IMR-90 (cell line): ENCODE data around the gene ZC3H8. TPM values are rescaled to one million over a fixed set of nuclear protein-coding genes. Genes with fewer than 3 reads are reported as not detected.
"Not testable (repeated sequence)": the region's sequence is repeated elsewhere in the genome, so short reads cannot be mapped to it uniquely, and the experiment has no call there.

Experiments
- ATAC-seq: fragments of 200-7000 bp; cut with Tn5 transposase; 2 replicates; pipeline ENCODE4 v1.9.1; 2020; ENCODE audit warnings: low read depth, mild to moderate bottlenecking, moderate library complexity
- BruUV-seq: library from RNA; stranded (reverse); fragments of 400-500 nt; replicated peaks from 2 replicates; lab custom pipeline; 2021; lab: Mats Ljungman, UMichigan
- CTCF ChIA-PET: fragments of 300-600 bp; formaldehyde crosslinking; extraction: SDS; loops from one replicate; lab custom pipeline; 2021; ENCODE audit warnings: antibody characterized with exemption; lab: Yijun Ruan, JAX
- POLR2A ChIA-PET: fragments of 300-600 bp; sonication (Branson Sonifier 250); formaldehyde crosslinking; loops from one replicate; lab custom pipeline; 2022; ENCODE audit warnings: antibody characterized with exemption; ENCODE audit not compliant: unreplicated experiment; lab: Charles Lee
- DNase-seq: peaks from one replicate; pipeline ENCODE4 v3.0.0; 2013
- H2AFZ ChIP-seq: replicated peaks from 2 replicates; pipeline ENCODE3; 2013; ENCODE audit warnings: low read length, mild to moderate bottlenecking; ENCODE audit not compliant: poor library complexity
- H2AK5ac ChIP-seq: 2 replicates; pipeline ENCODE4 v1.6.1; 2013; ENCODE audit warnings: low read depth, low read length, inconsistent platforms
- H2AK9ac ChIP-seq: replicated peaks from 2 replicates; pipeline ENCODE3; 2013; ENCODE audit warnings: mild to moderate bottlenecking, low read depth, low read length, moderate library complexity; ENCODE audit not compliant: poor library complexity
- H2BK120ac ChIP-seq: 2 replicates; pipeline ENCODE4 v1.6.1; 2013; ENCODE audit warnings: low read depth, low read length, inconsistent platforms
- H2BK15ac ChIP-seq: 3 replicates; pipeline ENCODE4 v1.6.1; 2013; ENCODE audit warnings: low read depth, low read length, inconsistent platforms
- H2BK20ac ChIP-seq: 2 replicates; pipeline ENCODE4 v1.6.1; 2013; ENCODE audit warnings: low read depth, mild to moderate bottlenecking, inconsistent platforms, low read length, moderate library complexity
- H2BK5ac ChIP-seq: 2 replicates; pipeline ENCODE4 v1.6.1; 2013; ENCODE audit warnings: mild to moderate bottlenecking, low read depth, low read length, inconsistent platforms; ENCODE audit not compliant: poor library complexity, severe bottlenecking
- H3K14ac ChIP-seq: replicated peaks from 2 replicates; pipeline ENCODE4 v1.6.1; 2013; ENCODE audit warnings: low read depth, low read length, inconsistent platforms
- H3K18ac ChIP-seq: 2 replicates; pipeline ENCODE4 v1.6.1; 2013; ENCODE audit warnings: low read depth, low read length, control low read depth
- H3K23ac ChIP-seq: 2 replicates; pipeline ENCODE4 v1.6.1; 2013; ENCODE audit warnings: low read depth, low read length, inconsistent platforms
- H3K27ac ChIP-seq: 2 replicates; pipeline ENCODE4 v1.5.1; 2013; ENCODE audit warnings: mild to moderate bottlenecking, control low read depth, low read length; ENCODE audit not compliant: insufficient read depth
- H3K27me3 ChIP-seq: 2 replicates; pipeline ENCODE4 v1.6.1; 2013; ENCODE audit warnings: low read length; ENCODE audit not compliant: control insufficient read depth, insufficient read depth
- H3K36me3 ChIP-seq: 2 replicates; pipeline ENCODE4 v1.6.1; 2013; ENCODE audit warnings: low read length, mixed read lengths; ENCODE audit not compliant: control insufficient read depth, insufficient read depth
- H3K4ac ChIP-seq: 2 replicates; pipeline ENCODE4 v1.6.1; 2013; ENCODE audit warnings: low read depth, low read length, inconsistent platforms
- H3K4me1 ChIP-seq: 2 replicates; pipeline ENCODE4 v1.6.1; 2013; ENCODE audit warnings: low read length, mixed read lengths; ENCODE audit not compliant: control insufficient read depth, insufficient read depth
- H3K4me2 ChIP-seq: 2 replicates; pipeline ENCODE4 v1.6.1; 2013; ENCODE audit warnings: low read depth, mild to moderate bottlenecking, control low read depth, low read length, moderate library complexity
- H3K4me3 ChIP-seq: 2 replicates; pipeline ENCODE4 v1.5.1; 2013; ENCODE audit warnings: low read depth, mild to moderate bottlenecking, control low read depth, low read length, moderate library complexity; ENCODE audit not compliant: insufficient read depth
- H3K56ac ChIP-seq: 2 replicates; pipeline ENCODE4 v1.6.1; 2013; ENCODE audit warnings: low read length, inconsistent platforms; ENCODE audit not compliant: insufficient read depth; ENCODE audit errors: extremely low read depth
- H3K79me1 ChIP-seq, 2 experiments: 2 replicates each; pipeline ENCODE4 v1.6.1; 2013; ENCODE audit warnings: low read length in 2 of 2, inconsistent platforms in 1 of 2, low read depth in 1 of 2
- H3K9ac ChIP-seq: 2 replicates; pipeline ENCODE4 v1.6.1; 2013; ENCODE audit warnings: low read depth, low read length, control low read depth
- H3K9me1 ChIP-seq: 2 replicates; pipeline ENCODE4 v1.6.1; 2013; ENCODE audit warnings: low read length, inconsistent platforms; ENCODE audit not compliant: insufficient read depth
- H3K9me3 ChIP-seq: 2 replicates; pipeline ENCODE4 v1.6.1; 2013; ENCODE audit warnings: low read length; ENCODE audit not compliant: control insufficient read depth, insufficient read depth
- H4K20me1 ChIP-seq: 2 replicates; pipeline ENCODE4 v1.6.1; 2013; ENCODE audit warnings: low read length, inconsistent platforms; ENCODE audit not compliant: insufficient read depth
- H4K5ac ChIP-seq: 2 replicates; pipeline ENCODE4 v1.6.1; 2013; ENCODE audit warnings: mild to moderate bottlenecking, low read depth, low read length, control low read depth
- H4K8ac ChIP-seq, 2 experiments: 2 replicates each; pipeline ENCODE4 v1.6.1; 2013; ENCODE audit warnings: low read depth in 2 of 2, low read length in 2 of 2, control low read depth in 1 of 2, inconsistent platforms in 1 of 2
- H4K91ac ChIP-seq: 2 replicates; pipeline ENCODE4 v1.6.1; 2013; ENCODE audit warnings: low read depth, low read length, inconsistent platforms; ENCODE audit not compliant: insufficient read depth
- BHLHE40 ChIP-seq: fragments of 150-350 bp; IDR thresholded peaks from 2 replicates; pipeline ENCODE4 v1.6.1; 2016; ENCODE audit warnings: mild to moderate bottlenecking, low read depth, low read length
- CTCF ChIP-seq: conservative IDR thresholded peaks from 2 replicates; pipeline ENCODE4 v1.5.1; 2012; ENCODE audit warnings: mild to moderate bottlenecking, low read depth, low read length, improper control_type of control experiment
- MXI1 ChIP-seq: IDR thresholded peaks from 2 replicates; pipeline ENCODE4 v1.6.1; 2012; ENCODE audit warnings: low read depth, mild to moderate bottlenecking, low read length, moderate library complexity, borderline replicate concordance
- RCOR1 ChIP-seq: IDR thresholded peaks from 2 replicates; pipeline ENCODE4 v1.6.1; 2012; ENCODE audit warnings: mild to moderate bottlenecking, low read length, improper control_type of control experiment; ENCODE audit not compliant: insufficient replicate concordance
- SMC3 ChIP-seq: fragments of 150-350 bp; IDR thresholded peaks from 2 replicates; pipeline ENCODE4 v1.6.1; 2016; ENCODE audit warnings: low read depth, mild to moderate bottlenecking, antibody characterized with exemption, low read length, moderate library complexity
- WGBS, 2 experiments: methylation state at CpG; one replicate each; pipeline versions ENCODE4 v1.1.5 to v1.1.7; 2013; ENCODE audit warnings: missing lambda C conversion rate in 2 of 2; ENCODE audit not compliant: insufficient read length in 1 of 2; ENCODE audit errors: extremely low coverage in 2 of 2; 5-methylcytosine and 5-hydroxymethylcytosine counted together
- dilution Hi-C: fragments of 300-500 bp; cut with HindIII; formaldehyde crosslinking; loops from one replicate; pipeline ENCODE4 v1.14.3; 2018; ENCODE audit warnings: low sequenced_read_pairs; ENCODE audit not compliant: unreplicated experiment
- in situ Hi-C: fragments of 300-500 bp; cut with MboI; formaldehyde crosslinking; loops from 3 replicates; pipeline ENCODE4 v1.14.3; 2019; ENCODE audit warnings: low sequenced_read_pairs, inconsistent platforms, mixed read lengths
- intact Hi-C: fragments of 100-400 bp; cut with micrococcal nuclease; formaldehyde crosslinking; loops from 2 replicates; pipeline ENCODE4 v1.10.0; 2022
- polyA plus RNA-seq, 3 experiments: library from polyadenylated mRNA; depleted of rRNA; stranded (reverse); fragments of >200 nt; gene quantifications; 2 replicates each; pipeline ENCODE4 v1.2.3, GENCODE V29; 2012; ENCODE audit warnings: low replicate concordance in 1 of 3
- total RNA-seq: library from RNA; depleted of rRNA; stranded (reverse); fragments of >200 nt; gene quantifications from 2 replicates; pipeline ENCODE4 v1.2.3, GENCODE V29; 2012
- TF ChIP-seq, protein P1 (sequence below): fragments of 150-350 bp; IDR thresholded peaks from 2 replicates; pipeline ENCODE4 v1.6.1; 2017; ENCODE audit warnings: mild to moderate bottlenecking, antibody characterized with exemption, low read length, low read depth

Gene ZC3H8
- total and polyA plus RNA-seq, 2 of the 4 experiments (the other 2 are of a cell fraction), result 0.18 to 1.6 TPM

GRCh38 chr2:112216167-112216566 is 38.7 kb downstream of the ZC3H8 start:
- no peak overlapping the region for H3K4me2 ChIP-seq
- no peak for TF ChIP-seq BHLHE40
- no peak for TF ChIP-seq MXI1
- 0 out of 2 replicates have a peak, but pooled peaks have one; percentile 26 for TF ChIP-seq SMC3
- no peak; the same call in 1 of the 2 replicates for TF ChIP-seq CTCF
- TF ChIP-seq, protein P1, sequence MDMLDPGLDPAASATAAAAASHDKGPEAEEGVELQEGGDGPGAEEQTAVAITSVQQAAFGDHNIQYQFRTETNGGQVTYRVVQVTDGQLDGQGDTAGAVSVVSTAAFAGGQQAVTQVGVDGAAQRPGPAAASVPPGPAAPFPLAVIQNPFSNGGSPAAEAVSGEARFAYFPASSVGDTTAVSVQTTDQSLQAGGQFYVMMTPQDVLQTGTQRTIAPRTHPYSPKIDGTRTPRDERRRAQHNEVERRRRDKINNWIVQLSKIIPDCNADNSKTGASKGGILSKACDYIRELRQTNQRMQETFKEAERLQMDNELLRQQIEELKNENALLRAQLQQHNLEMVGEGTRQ, result no peak
- TF ChIP-seq RCOR1, result no peak
- H2BK15ac ChIP-seq, result no peak overlapping the region
- H3K36me3 ChIP-seq, result no peaks in the 10 kb centered on the region
- POLR2A ChIA-PET, result no interaction called here
- H2AFZ ChIP-seq, result no peak overlapping the region
- H2AK5ac ChIP-seq, result no peak overlapping the region
- H3K79me1 ChIP-seq, result no peaks in the 10 kb centered on the region
- dilution Hi-C loops (no loop called here), in situ Hi-C loops (no loop called here), intact Hi-C loops (no loop called here)
- H3K56ac ChIP-seq, result no peak overlapping the region
- DNase-seq (peak; percentile 18), ATAC-seq (peak; percentile 59; the same call in 1 of the 2 replicates)
- no peak overlapping the region for H3K9ac ChIP-seq
- no peak overlapping the region for H4K91ac ChIP-seq
- no peak overlapping the region for H3K4me3 ChIP-seq
- H4K20me1 ChIP-seq, result no peaks in the 10 kb centered on the region
- H2BK5ac ChIP-seq, result no peak overlapping the region
- H3K23ac ChIP-seq, result no peak overlapping the region
- CTCF ChIA-PET, result interaction anchor here (0.6 kb wide), 1 partner anchor 14 kb away, joined by 3 read pairs; no protein-coding TSS in a partner anchor
- H3K9me1 ChIP-seq, result no peaks in the 10 kb centered on the region
- H2AK9ac ChIP-seq, result no peak overlapping the region
- H4K8ac ChIP-seq, result no peak overlapping the region
- H3K14ac ChIP-seq, result no peak overlapping the region
- H3K9me3 ChIP-seq, result no peaks in the 10 kb centered on the region
- H2BK20ac ChIP-seq, result no peak overlapping the region
- no peak overlapping the region for H3K27ac ChIP-seq
- WGBS, 2 experiments, result no CpG with 5 or more reads among the region's 3 CpGs
- no peak overlapping the region for H3K18ac ChIP-seq
- H2BK120ac ChIP-seq, result no peak overlapping the region
- no peak overlapping the region for H4K5ac ChIP-seq
- no TSS peak for BruUV-seq
- H3K4me1 ChIP-seq, result no peaks in the 10 kb centered on the region
- no peak overlapping the region for H3K4ac ChIP-seq
- no peaks in the 10 kb centered on the region for H3K27me3 ChIP-seq

- H2BK15ac ChIP-seq, H3K9me1 ChIP-seq, in situ Hi-C loops, H2BK120ac ChIP-seq, H3K18ac ChIP-seq, H3K36me3 ChIP-seq, H4K20me1 ChIP-seq, CTCF ChIA-PET, ATAC-seq, H4K91ac ChIP-seq, H2BK20ac ChIP-seq, H3K56ac ChIP-seq, H2AK5ac ChIP-seq, H2AK9ac ChIP-seq, H3K14ac ChIP-seq, H4K5ac ChIP-seq, H3K79me1 ChIP-seq, H3K4ac ChIP-seq, intact Hi-C loops, H3K23ac ChIP-seq, H2BK5ac ChIP-seq, H3K27ac ChIP-seq, H3K9me3 ChIP-seq, H4K8ac ChIP-seq, H3K4me3 ChIP-seq, POLR2A ChIA-PET, H2AFZ ChIP-seq, H3K27me3 ChIP-seq, H3K4me1 ChIP-seq, H3K9ac ChIP-seq, DNase-seq, dilution Hi-C loops, H3K4me2 ChIP-seq, BruUV-seq: not testable (repeated sequence)
- WGBS, 2 experiments, result no CpG with 5 or more reads among the region's 3 CpGs
Measured at GRCh38 chr2:112207905-112208304, 46.9 kb downstream of the ZC3H8 start.
